ENCODE data around the gene CORO2B. TPM values are rescaled to one million over a fixed set of nuclear protein-coding genes. Genes with fewer than 3 reads are reported as not detected.
A peak's percentile ranks its signal among the peaks of the same experiment; 100 is the strongest.

CORO2B gene
- total and polyA plus RNA-seq, 2 experiments from 2014 or later = 1.6 to 4.6 TPM

GRCh38 chr15:68625853-68626252 lies 47.1 kb downstream of the CORO2B start:
- Histone ChIP-seq H3K4me1 (ENCODE audit: insufficient read depth) (peaks cover 13% of the 10 kb centered on the region), H3K9me2 (ENCODE audit: insufficient read depth) (no peaks in the 10 kb centered on the region), H3K4me2 (peak overlapping the region; percentile 56), H3F3A (replicated peaks; ENCODE audit: low read depth) (no peaks in the 10 kb centered on the region), H3K4me3 (no peak overlapping the region), H3K36me3 (ENCODE audit: insufficient read depth) (no peaks in the 10 kb centered on the region), H2AFZ (peak overlapping the region; percentile 77; the same call in 1 of the 2 replicates), H4K20me1 (replicated peaks; ENCODE audit: insufficient read depth) (no peaks in the 10 kb centered on the region), H3K27ac (ENCODE audit: low read depth) (no peak overlapping the region), H3K79me2 (replicated peaks; ENCODE audit: insufficient read depth) (no peaks in the 10 kb centered on the region), H3K27me3 (ENCODE audit: insufficient read depth) (no peaks in the 10 kb centered on the region)
- H3K9me3 Mint-ChIP-seq = no peaks in the 10 kb centered on the region
- TF ChIP-seq JUNB (IDR thresholded peaks at IDR 0.05; ENCODE audit: unreplicated experiment) = no peak
- no peak for TF ChIP-seq CTCF (conservative IDR thresholded peaks at IDR 0.05; ENCODE audit: low read depth in 2 of 2)
- TF ChIP-seq POLR2AphosphoS5 (IDR thresholded peaks at IDR 0.05; ENCODE audit: low read depth) = no peak
- TF ChIP-seq, protein P1, sequence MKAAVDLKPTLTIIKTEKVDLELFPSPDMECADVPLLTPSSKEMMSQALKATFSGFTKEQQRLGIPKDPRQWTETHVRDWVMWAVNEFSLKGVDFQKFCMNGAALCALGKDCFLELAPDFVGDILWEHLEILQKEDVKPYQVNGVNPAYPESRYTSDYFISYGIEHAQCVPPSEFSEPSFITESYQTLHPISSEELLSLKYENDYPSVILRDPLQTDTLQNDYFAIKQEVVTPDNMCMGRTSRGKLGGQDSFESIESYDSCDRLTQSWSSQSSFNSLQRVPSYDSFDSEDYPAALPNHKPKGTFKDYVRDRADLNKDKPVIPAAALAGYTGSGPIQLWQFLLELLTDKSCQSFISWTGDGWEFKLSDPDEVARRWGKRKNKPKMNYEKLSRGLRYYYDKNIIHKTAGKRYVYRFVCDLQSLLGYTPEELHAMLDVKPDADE (IDR thresholded peaks at IDR 0.05) = no peak
- TF ChIP-seq STAT1 (IDR thresholded peaks at IDR 0.05; ENCODE audit: unreplicated experiment) = no peak
- TF ChIP-seq NANOG (IDR thresholded peaks at IDR 0.05; ENCODE audit: borderline replicate concordance) = no peak
- TF ChIP-seq, protein P2, sequence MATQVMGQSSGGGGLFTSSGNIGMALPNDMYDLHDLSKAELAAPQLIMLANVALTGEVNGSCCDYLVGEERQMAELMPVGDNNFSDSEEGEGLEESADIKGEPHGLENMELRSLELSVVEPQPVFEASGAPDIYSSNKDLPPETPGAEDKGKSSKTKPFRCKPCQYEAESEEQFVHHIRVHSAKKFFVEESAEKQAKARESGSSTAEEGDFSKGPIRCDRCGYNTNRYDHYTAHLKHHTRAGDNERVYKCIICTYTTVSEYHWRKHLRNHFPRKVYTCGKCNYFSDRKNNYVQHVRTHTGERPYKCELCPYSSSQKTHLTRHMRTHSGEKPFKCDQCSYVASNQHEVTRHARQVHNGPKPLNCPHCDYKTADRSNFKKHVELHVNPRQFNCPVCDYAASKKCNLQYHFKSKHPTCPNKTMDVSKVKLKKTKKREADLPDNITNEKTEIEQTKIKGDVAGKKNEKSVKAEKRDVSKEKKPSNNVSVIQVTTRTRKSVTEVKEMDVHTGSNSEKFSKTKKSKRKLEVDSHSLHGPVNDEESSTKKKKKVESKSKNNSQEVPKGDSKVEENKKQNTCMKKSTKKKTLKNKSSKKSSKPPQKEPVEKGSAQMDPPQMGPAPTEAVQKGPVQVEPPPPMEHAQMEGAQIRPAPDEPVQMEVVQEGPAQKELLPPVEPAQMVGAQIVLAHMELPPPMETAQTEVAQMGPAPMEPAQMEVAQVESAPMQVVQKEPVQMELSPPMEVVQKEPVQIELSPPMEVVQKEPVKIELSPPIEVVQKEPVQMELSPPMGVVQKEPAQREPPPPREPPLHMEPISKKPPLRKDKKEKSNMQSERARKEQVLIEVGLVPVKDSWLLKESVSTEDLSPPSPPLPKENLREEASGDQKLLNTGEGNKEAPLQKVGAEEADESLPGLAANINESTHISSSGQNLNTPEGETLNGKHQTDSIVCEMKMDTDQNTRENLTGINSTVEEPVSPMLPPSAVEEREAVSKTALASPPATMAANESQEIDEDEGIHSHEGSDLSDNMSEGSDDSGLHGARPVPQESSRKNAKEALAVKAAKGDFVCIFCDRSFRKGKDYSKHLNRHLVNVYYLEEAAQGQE (IDR thresholded peaks at IDR 0.05; ENCODE audit: unreplicated experiment) = no peak
- TF ChIP-seq EZH2 (IDR thresholded peaks at IDR 0.05; ENCODE audit: low read depth, unreplicated experiment) = no peak
- TF ChIP-seq ZNF331 (CRISPR knock-in tag; IDR thresholded peaks at IDR 0.05; ENCODE audit: low read depth) = no peak
- TF ChIP-seq ZNF114 (CRISPR knock-in tag; IDR thresholded peaks at IDR 0.05) = no peak
- H3K36me3 Mint-ChIP-seq (ENCODE audit: low read depth) = no peaks in the 10 kb centered on the region
- peaks cover 21% of the 10 kb centered on the region for H3K4me1 Mint-ChIP-seq
- DNase-seq (ENCODE audit: low spot score) (no peak), ATAC-seq (peak; percentile 12; the same call in 1 of the 3 replicates)
- peaks cover 9% of the 10 kb centered on the region for H3K27me3 Mint-ChIP-seq (ENCODE audit: insufficient read depth, low read depth, poor library complexity)
- H3K27ac Mint-ChIP-seq = peak overlapping the region; percentile 35; the same call in 1 of the 2 replicates
- no peak overlapping the region for H3K4me3 Mint-ChIP-seq

Measured in GM23338 (cell line).